HG03378 (cell line): ENCODE measurements around the gene HES6.

Experiments used
- ATAC-seq: cut with Tn5 transposase; IDR thresholded peaks from one replicate; pipeline ENCODE4 v1.9.1; 2021; ENCODE audit warnings: mild to moderate bottlenecking, moderate library complexity; ENCODE audit not compliant: unreplicated experiment

Gene HES6

GRCh38 chr2:238239863-238240756, at the start of gene HES6:
TSS of gene HES6 (minus strand) at chr2:238240038. CDS start at chr2:238239905, 133 bp downstream.
- no peak for ATAC-seq

GRCh38 chr2:238289574-238289973, 49.7 kb upstream of the HES6 start:
- ATAC-seq, result no peak

GRCh38 chr2:238288650-238289573, 49.1 kb upstream of the HES6 start:
- ATAC-seq, result peak; percentile 89

- peak; percentile 1 for ATAC-seq
Observed at GRCh38 chr2:238287737-238288649, 48.2 kb upstream of the HES6 start, which contains the start of gene PER2. TSS of gene PER2 (minus strand) at chr2:238288610. CDS start at chr2:238277936, 10,674 bp downstream.

GRCh38 chr2:238286987-238287736, 47.3 kb upstream of the HES6 start:
- no peak for ATAC-seq

- no peak for ATAC-seq
Observed at GRCh38 chr2:238286551-238286950, 46.7 kb upstream of the HES6 start.

GRCh38 chr2:238286095-238286494, 46.3 kb upstream of the HES6 start:
- no peak for ATAC-seq

GRCh38 chr2:238285653-238286082, 45.8 kb upstream of the HES6 start:
- no peak for ATAC-seq

- no peak for ATAC-seq
Observed at GRCh38 chr2:238284802-238285515, 45.1 kb upstream of the HES6 start.

- no peak for ATAC-seq
Observed at GRCh38 chr2:238282861-238283738, 43.3 kb upstream of the HES6 start.

GRCh38 chr2:238281826-238282480, 42.1 kb upstream of the HES6 start:
- ATAC-seq, result no peak

- ATAC-seq, result no peak
Observed at GRCh38 chr2:238280083-238280825, 40.4 kb upstream of the HES6 start.

GRCh38 chr2:238279324-238279682, 39.5 kb upstream of the HES6 start:
- ATAC-seq, result no peak

- ATAC-seq, result no peak
Observed at GRCh38 chr2:238278626-238279323, 38.9 kb upstream of the HES6 start.

- no peak for ATAC-seq
Observed at GRCh38 chr2:238277695-238278094, 37.9 kb upstream of the HES6 start.

- ATAC-seq, result no peak
Observed at GRCh38 chr2:238274152-238274865, 34.5 kb upstream of the HES6 start.
